DOHH2 (cell line): ENCODE measurements around the gene GSTM4.

ENCODE experiments used
- EZH2phosphoT487 ChIP-seq: fragments of 200-600 bp; sonication (generic); IDR thresholded peaks from 2 replicates; pipeline ENCODE4 v1.6.1; 2017; ENCODE audit warnings: borderline replicate concordance, mild to moderate bottlenecking, antibody characterized with exemption, low read length, moderate library complexity, mixed read lengths
- TF ChIP-seq, protein P1 (sequence below): fragments of 200-600 bp; sonication (generic); IDR thresholded peaks from one replicate; pipeline ENCODE4 v1.5.1; 2014; ENCODE audit warnings: antibody characterized with exemption, mild to moderate bottlenecking, low read depth, low read length; ENCODE audit not compliant: poor library complexity, severe bottlenecking

DNA sequence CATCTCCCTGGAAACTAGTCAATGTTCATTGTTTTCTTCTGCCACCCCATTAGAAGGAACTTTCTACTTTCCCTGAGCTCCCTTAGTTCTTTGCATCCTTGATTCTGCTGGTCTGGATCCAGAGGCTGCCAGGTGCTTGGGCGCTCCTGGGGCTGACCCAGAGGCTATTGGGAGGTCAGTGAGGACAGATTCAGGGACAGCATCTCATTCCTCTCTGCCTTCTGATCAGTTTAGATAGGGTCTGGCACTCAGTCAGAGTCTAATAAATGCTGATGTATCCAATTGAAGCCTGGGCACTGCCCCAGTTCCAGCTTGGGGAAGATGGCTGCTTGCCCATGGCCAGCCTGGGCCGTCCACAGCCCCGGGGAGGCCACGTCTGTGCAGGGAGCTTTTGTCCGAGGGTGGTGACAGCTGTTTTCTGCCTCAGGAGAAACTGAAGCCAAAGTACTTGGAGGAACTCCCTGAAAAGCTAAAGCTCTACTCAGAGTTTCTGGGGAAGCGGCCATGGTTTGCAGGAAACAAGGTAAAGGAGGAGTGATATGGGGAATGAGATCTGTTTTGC lies 34.0 kb downstream of the GSTM4 start:
- TF ChIP-seq, protein P1, sequence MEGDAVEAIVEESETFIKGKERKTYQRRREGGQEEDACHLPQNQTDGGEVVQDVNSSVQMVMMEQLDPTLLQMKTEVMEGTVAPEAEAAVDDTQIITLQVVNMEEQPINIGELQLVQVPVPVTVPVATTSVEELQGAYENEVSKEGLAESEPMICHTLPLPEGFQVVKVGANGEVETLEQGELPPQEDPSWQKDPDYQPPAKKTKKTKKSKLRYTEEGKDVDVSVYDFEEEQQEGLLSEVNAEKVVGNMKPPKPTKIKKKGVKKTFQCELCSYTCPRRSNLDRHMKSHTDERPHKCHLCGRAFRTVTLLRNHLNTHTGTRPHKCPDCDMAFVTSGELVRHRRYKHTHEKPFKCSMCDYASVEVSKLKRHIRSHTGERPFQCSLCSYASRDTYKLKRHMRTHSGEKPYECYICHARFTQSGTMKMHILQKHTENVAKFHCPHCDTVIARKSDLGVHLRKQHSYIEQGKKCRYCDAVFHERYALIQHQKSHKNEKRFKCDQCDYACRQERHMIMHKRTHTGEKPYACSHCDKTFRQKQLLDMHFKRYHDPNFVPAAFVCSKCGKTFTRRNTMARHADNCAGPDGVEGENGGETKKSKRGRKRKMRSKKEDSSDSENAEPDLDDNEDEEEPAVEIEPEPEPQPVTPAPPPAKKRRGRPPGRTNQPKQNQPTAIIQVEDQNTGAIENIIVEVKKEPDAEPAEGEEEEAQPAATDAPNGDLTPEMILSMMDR = no peak
- TF ChIP-seq EZH2phosphoT487 = no peak
